HG02938 (cell line): ENCODE measurements around the gene TALDO1.

ENCODE experiments used
- ATAC-seq: cut with Tn5 transposase; IDR thresholded peaks from one replicate; pipeline ENCODE4 v1.9.1; 2021; ENCODE audit warnings: mild to moderate bottlenecking, moderate library complexity; ENCODE audit not compliant: unreplicated experiment

TALDO1 gene

DNA sequence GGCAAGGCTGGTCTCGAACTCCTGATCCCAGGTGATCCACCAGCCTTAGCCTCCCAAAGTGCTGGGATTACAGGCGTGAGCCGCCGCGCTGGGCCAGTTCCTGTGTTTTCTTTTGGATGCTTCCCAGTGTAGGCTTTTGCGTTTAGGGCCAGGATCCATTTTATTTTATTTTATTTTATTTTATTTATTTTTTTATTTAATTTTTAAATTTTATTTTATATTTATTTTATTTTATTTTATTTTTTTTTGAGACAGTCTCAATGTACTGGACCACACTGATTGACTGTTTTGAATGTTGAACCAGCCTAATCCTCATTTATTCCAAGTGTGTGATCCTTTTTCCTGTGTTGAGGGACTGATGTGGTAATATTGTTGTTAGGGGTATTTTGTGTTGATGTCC lies 32.8 kb upstream of the TALDO1 start:
- no peak for ATAC-seq

- ATAC-seq = no peak
Measured at GRCh38 chr11:719214-720016, 27.8 kb upstream of the TALDO1 start.

DNA sequence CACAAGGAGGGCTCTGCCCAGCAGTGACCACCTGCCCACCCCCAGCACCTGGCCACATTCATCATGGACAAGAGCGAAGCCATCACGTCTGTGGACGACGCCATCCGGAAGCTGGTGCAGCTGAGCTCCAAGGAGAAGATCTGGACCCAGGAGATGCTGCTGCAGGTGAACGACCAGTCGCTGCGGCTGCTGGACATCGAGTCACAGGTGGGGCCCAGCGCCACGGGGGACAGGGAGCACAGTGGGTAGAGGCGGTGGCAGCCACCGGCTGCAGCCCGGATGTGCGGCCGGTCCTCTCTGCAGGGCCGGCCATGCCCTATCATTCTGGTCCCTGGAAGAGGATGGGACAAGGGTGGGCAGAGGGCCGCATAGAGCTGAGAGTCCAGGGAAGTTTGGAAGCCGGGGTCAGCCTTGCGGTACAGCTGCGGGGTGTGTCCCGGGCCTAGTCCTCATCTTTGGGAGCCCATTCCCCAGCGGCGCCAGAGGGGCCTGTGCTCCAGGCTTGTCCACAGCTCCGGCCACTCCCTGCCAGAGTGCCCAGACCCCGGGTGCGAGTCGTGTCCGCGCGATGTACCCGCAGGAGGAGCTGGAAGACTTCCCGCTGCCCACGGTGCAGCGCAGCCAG lies 27.1 kb upstream of the TALDO1 start:
- no peak for ATAC-seq

DNA sequence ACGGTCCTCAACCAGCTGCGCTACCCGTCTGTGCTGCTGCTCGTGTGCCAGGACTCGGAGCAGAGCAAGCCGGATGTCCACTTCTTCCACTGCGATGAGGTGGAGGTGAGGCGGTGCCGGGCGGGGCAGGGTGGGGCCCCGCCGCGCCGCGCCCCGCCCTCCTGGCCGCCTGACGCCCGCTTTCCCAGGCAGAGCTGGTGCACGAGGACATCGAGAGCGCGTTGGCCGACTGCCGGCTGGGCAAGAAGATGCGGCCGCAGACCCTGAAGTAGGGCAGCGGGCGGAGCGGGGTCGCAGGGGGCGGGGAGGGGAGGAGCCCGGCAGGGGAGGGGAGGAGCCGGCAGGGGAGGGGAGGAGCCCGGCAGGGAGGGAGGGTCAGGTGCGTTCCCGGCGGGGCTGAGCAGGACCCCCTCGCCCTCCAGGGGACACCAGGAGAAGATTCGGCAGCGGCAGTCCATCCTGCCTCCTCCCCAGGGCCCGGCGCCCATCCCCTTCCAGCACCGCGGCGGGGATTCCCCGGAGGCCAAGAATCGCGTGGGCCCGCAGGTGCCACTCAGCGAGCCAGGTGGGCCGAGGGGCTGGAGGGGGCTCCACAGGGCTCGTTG lies 26.5 kb upstream of the TALDO1 start:
- ATAC-seq = no peak

DNA sequence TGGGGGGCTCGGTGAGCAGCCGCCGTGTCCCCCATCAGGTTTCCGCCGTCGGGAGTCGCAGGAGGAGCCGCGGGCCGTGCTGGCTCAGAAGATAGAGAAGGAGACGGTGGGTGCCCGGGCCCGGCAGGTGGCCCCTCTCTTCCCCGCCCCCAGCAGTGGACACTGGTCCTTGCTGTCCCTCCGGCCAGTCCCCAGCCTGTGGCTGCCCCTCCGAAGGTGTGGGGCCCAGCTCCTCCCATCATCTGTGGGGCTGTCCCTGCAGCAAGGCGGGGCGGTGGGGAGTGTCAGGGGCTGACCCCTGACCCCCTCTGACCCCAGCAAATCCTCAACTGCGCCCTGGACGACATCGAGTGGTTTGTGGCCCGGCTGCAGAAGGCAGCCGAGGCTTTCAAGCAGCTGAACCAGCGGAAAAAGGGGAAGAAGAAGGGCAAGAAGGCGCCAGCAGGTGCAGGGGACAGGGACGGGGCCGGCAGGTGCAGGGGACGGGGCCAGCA lies 26.0 kb upstream of the TALDO1 start:
- ATAC-seq = no peak

DNA sequence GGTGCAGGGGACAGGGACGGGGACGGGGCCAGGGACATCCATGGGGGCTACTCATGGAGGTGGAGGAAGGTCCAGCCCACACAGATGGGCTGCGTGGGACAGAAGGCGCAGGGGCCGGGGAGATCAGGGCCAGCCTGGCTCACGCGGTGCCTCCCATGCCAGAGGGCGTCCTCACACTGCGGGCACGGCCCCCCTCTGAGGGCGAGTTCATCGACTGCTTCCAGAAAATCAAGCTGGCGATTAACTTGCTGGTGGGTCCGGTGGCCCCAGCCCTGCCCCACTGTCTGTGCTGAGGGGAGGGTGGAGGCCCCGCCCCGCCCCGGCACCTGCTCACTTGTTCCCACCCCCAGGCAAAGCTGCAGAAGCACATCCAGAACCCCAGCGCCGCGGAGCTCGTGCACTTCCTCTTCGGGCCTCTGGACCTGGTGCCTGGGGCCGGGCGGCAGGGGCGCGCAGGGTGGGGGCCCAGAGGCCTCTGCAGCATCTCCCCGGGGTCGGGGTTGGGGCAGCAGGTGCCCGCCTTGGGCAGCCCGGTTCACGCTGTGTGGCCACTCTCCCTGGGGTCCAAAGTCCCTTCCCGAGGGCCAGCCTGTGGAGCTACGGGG lies 25.4 kb upstream of the TALDO1 start:
- ATAC-seq = no peak

- ATAC-seq = no peak
Measured at GRCh38 chr11:722346-722811, 24.9 kb upstream of the TALDO1 start.

- ATAC-seq = no peak
Measured at GRCh38 chr11:723120-723883, 24.0 kb upstream of the TALDO1 start.

DNA sequence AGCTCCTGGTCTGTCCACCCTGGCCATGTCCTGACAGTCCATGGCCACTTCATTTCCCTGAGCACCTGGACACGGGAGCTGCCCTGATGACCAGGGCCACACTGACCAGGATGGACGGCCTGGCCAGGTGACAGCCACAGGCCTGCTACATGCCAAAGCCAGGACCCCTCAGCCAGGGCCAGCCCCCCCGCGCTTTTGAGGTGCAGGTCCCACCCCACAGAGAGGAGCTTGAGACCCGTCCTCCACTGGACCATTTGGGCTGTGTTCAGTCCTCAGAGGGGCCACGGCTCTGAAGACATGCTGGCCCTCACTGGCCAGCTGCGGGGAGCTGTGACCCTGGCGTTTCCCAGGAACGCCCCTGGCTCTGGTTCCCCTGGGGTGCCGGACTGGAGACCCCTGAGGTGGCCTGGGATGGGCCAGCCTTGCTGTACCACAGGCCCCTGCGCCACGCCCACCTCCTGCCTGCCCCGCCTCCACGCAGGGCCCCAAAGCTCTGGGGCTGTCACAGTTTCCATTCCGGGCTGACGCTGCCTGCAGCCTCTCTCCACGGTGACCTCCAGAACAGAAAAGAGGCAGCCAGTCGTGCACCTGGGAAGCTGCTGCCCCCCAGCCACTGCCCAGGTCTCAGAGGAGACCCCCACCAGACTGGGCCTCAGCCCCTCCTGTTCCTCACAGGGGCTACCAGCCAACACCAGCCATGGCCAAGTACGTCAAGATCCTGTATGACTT lies 23.1 kb upstream of the TALDO1 start:
- no peak for ATAC-seq

DNA sequence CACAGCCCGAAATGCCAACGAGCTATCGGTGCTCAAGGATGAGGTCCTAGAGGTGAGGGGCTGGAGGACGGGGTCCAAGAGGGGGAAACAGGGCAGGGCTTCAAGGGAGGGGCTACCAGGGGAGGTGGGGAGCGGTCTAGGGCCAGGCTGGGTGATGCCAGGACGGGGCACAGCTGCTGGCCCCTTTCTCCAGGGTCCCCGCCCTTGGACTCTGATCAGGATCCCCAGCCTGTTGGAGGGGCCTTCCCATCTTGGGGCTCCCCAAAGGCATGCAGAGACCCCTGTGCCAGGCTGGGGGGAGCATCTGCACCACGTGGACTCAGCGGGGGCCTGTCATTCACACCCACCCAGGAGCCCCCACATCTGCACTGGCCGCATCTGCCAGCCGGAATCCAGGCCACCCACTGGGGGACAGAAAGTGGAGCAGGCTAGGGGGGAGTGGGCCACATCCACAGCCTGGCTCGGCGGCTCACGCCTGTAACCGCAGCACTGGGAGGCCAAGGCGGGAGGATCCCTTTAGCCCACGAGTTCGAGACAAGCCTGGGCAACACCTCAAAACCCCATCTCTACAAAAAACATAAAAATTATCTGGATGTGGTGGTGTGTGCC lies 22.4 kb upstream of the TALDO1 start:
- ATAC-seq = no peak

DNA sequence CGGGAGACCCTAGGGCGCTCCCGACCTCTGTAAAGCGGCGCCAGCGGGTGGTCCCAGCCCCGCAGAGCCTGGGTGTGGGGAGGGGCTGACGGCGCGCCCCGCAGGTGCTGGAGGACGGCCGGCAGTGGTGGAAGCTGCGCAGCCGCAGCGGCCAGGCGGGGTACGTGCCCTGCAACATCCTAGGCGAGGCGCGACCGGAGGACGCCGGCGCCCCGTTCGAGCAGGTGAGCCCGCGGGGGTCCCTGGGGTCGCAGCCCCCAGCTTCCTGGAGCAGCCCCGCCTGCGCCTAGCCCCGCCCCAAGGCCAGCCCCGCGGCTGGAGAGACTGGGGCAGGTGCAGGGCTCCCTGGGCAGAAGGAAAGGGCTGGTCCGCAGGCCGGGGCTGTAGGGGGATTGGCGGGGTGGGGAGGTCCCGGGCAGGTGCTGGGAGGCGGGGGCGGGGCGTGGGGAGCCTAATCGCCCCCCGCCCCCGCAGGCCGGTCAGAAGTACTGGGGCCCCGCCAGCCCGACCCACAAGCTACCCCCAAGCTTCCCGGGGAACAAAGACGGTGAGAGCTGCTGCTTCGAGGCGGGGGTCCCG lies 21.6 kb upstream of the TALDO1 start:
- ATAC-seq = no peak

- ATAC-seq = no peak
Measured at GRCh38 chr11:726278-727220, 20.7 kb upstream of the TALDO1 start.

- no peak for ATAC-seq
Measured at GRCh38 chr11:727281-727701, 20.0 kb upstream of the TALDO1 start.

- no peak for ATAC-seq
Measured at GRCh38 chr11:727859-728748, 19.2 kb upstream of the TALDO1 start.

DNA sequence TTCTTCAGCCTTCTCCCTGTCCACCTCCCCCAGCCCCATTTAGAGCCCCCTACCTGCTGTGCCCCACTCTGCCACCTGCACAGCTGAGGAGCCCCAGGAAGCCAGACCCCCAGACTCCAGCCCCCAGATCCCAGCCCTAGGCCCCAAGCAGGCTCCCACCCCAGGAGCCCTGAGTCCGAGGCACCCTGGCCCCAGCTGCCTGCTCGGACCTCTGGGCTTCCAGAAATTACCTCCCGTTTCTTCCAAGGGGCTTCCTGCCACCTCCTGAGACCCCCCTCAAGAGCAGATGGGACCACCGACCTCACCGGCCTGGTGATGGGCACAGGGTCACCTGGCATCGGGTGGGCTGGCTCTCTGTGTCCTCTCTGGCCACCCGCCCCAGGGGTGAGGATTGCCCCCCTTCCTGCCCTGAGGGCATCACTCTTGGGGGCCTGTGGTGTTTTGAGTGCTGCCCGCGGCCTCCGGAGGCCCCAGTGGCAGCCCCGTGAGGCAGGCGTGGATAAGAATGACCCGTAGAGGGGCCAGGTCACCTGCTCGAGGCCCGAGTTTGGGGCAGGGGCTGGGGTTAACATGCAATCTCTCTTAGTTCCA lies 18.3 kb upstream of the TALDO1 start:
- ATAC-seq = no peak

GRCh38 chr11:729492-730074 lies 17.7 kb upstream of the TALDO1 start:
- no peak for ATAC-seq
